Caco-2 (cell line): Measurements from ENCODE around the gene ARL4A. TPM values are rescaled to one million over a fixed set of nuclear protein-coding genes. Genes with fewer than 3 reads are reported as not detected.

Experiments used
- BruUV-seq: library from RNA; stranded (reverse); fragments of 400-500 nt; replicated peaks from 2 replicates; lab custom pipeline; 2021; lab: Mats Ljungman, UMichigan
- CTCF ChIA-PET: fragments of 300-600 bp; sonication (Branson Sonifier 250); formaldehyde crosslinking; loops from one replicate; lab custom pipeline; 2022; ENCODE audit warnings: antibody characterized with exemption; lab: Charles Lee
- POLR2A ChIA-PET: fragments of 300-600 bp; sonication (Branson Sonifier 250); formaldehyde crosslinking; loops from one replicate; lab custom pipeline; 2022; ENCODE audit warnings: antibody characterized with exemption; lab: Charles Lee
- DNase-seq, 2 experiments: peaks; one replicate each; pipeline versions ENCODE4 v3.0.0 to v3.0.0-alpha.2; 2020 to 2022
- H3K27me3 ChIP-seq: replicated peaks from 2 replicates; pipeline ENCODE4 v1.6.0; 2011; ENCODE audit warnings: low read length; ENCODE audit not compliant: control insufficient read depth, insufficient read depth
- H3K36me3 ChIP-seq: 2 replicates; pipeline ENCODE4 v1.5.1; 2011; ENCODE audit warnings: low read length; ENCODE audit not compliant: control insufficient read depth, insufficient read depth
- H3K4me1 ChIP-seq: fragments of 250-450 bp; sonication (Bioruptor Pico); 2 replicates; pipeline ENCODE4 v1.5.1; 2020; ENCODE audit warnings: mild to moderate bottlenecking
- H3K4me3 ChIP-seq: 2 replicates; pipeline ENCODE4 v1.5.1; 2011; ENCODE audit warnings: low read depth, mild to moderate bottlenecking, control low read depth, low read length
- H3K9me3 ChIP-seq: fragments of 250-450 bp; sonication (Bioruptor Pico); 2 replicates; pipeline ENCODE4 v1.5.1; 2020; ENCODE audit warnings: mild to moderate bottlenecking, moderate library complexity
- H3K27ac Mint-ChIP-seq: one replicate; pipeline ENCODE4 v1.8.0; 2022; ENCODE audit warnings: mixed read lengths; ENCODE audit not compliant: unreplicated experiment
- H3K27me3 Mint-ChIP-seq: one replicate; pipeline ENCODE4 v1.8.0; 2022; ENCODE audit warnings: mixed read lengths; ENCODE audit not compliant: insufficient read depth, unreplicated experiment
- H3K36me3 Mint-ChIP-seq: one replicate; pipeline ENCODE4 v1.8.0; 2022; ENCODE audit warnings: mild to moderate bottlenecking, mixed read lengths; ENCODE audit not compliant: insufficient read depth, unreplicated experiment
- H3K4me1 Mint-ChIP-seq: one replicate; pipeline ENCODE4 v1.8.0; 2022; ENCODE audit warnings: low read depth, mixed read lengths; ENCODE audit not compliant: unreplicated experiment
- H3K4me3 Mint-ChIP-seq: one replicate; pipeline ENCODE4 v1.8.0; 2022; ENCODE audit warnings: mild to moderate bottlenecking, moderate library complexity, mixed read lengths; ENCODE audit not compliant: unreplicated experiment
- H3K9me3 Mint-ChIP-seq: one replicate; pipeline ENCODE4 v1.8.0; 2022; ENCODE audit warnings: mixed read lengths; ENCODE audit not compliant: unreplicated experiment
- CTCF ChIP-seq, 2 experiments: fragments of 200-600 bp in 1 of 2; IDR thresholded peaks; 1 replicate in 1 of 2; 2 replicates in 1 of 2; pipeline versions ENCODE4 v1.5.1 to v1.8.0; 2011 to 2022; ENCODE audit warnings: antibody characterized with exemption in 1 of 2, control low read depth in 1 of 2, inconsistent platforms in 1 of 2, low read depth in 1 of 2, low read length in 1 of 2, mild to moderate bottlenecking in 1 of 2, moderate library complexity in 1 of 2; ENCODE audit not compliant: insufficient read depth in 1 of 2, severe bottlenecking in 1 of 2, unreplicated experiment in 1 of 2
- intact Hi-C: fragments of 100-400 bp; cut with micrococcal nuclease; formaldehyde crosslinking; loops from one replicate; pipeline ENCODE4 v1.10.0; 2022; ENCODE audit not compliant: unreplicated experiment
- total RNA-seq: library from RNA; stranded (reverse); gene quantifications from 2 replicates; pipeline ENCODE4 v1.2.3, GENCODE V29; 2022

Gene ARL4A
- total RNA-seq, 1 experiment from 2014 or later = 40.6 TPM

GRCh38 chr7:12722636-12723605, 35.5 kb downstream of the ARL4A start:
- Mint-ChIP-seq H3K4me1 (peaks cover 12% of the 10 kb centered on the region), H3K27ac (no peak overlapping the region), H3K36me3 (no peaks in the 10 kb centered on the region), H3K27me3 (no peaks in the 10 kb centered on the region), H3K9me3 (no peaks in the 10 kb centered on the region), H3K4me3 (no peak overlapping the region)
- TF ChIP-seq CTCF (IDR thresholded peaks at IDR 0.05; ENCODE audit: insufficient read depth in 1 of 2, low read depth in 1 of 2, low read length in 1 of 2, severe bottlenecking in 1 of 2, unreplicated experiment in 1 of 2) = no peak
- no peaks in the 10 kb centered on the region for H3K36me3 ChIP-seq
- intact Hi-C loops = no loop called here
- peaks cover 7% of the 10 kb centered on the region; the same call in 1 of the 2 replicates for H3K4me1 ChIP-seq
- H3K9me3 ChIP-seq = no peaks in the 10 kb centered on the region
- DNase-seq = no peak
- no TSS peak for BruUV-seq
- ChIA-PET POLR2A (no interaction called here), CTCF (no interaction called here)
- no peak overlapping the region for H3K4me3 ChIP-seq
- no peaks in the 10 kb centered on the region for H3K27me3 ChIP-seq

DNA sequence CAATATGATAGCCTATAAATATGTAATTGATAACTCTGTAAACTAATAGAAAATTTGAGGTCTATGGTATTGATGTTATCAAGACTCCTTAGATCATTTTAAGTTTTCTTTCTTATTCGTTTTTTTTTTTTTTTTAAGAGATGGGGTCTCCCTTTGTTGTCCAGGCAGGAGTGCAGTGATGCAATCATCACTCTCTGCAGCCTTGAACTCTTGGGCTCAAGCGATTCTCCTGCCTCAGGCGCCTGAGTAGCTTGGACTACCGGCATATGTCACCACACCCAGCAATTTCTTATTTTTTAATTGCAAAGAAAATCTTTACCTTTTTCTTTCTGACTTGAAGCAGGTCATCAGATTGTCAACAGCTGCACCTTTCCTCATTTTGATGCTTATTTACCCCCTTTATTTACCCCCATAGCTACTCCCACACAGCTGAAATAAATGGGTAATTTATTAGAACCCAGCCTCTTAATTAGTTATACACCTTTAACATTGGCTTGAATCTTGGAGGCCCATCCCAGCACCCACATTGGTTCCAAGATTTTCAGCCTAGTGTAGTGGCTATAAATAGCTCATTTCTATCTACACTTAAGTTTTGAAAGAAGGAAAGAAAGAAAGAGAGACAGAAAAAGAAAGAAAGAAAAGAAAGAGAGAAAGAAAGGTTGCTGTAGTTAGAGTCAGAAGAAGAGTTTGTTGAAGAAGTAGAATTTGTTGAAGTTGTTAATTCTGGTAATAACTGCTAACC, 38.3 kb downstream of the ARL4A start:
- TF ChIP-seq CTCF (IDR thresholded peaks at IDR 0.05; ENCODE audit: insufficient read depth in 1 of 2, low read depth in 1 of 2, low read length in 1 of 2, severe bottlenecking in 1 of 2, unreplicated experiment in 1 of 2) = no peak
- Mint-ChIP-seq H3K4me1 (peaks cover 12% of the 10 kb centered on the region), H3K9me3 (no peaks in the 10 kb centered on the region)

GRCh38 chr7:12726908-12727307, 39.5 kb downstream of the ARL4A start:
- H3K4me1 ChIP-seq = peaks cover 7% of the 10 kb centered on the region; the same call in 1 of the 2 replicates
- no peaks in the 10 kb centered on the region for H3K27me3 Mint-ChIP-seq
- BruUV-seq = no TSS peak
- H3K36me3 Mint-ChIP-seq = no peaks in the 10 kb centered on the region
- no peak for DNase-seq
- ChIA-PET CTCF (interaction anchor here (2.1 kb wide), 1 partner anchor 11 kb away, joined by 5 read pairs; no protein-coding TSS in a partner anchor), POLR2A (no interaction called here)
- no peak overlapping the region for H3K4me3 ChIP-seq
- H3K27me3 ChIP-seq = no peaks in the 10 kb centered on the region
- no peaks in the 10 kb centered on the region for H3K36me3 ChIP-seq
- no peaks in the 10 kb centered on the region for H3K9me3 ChIP-seq
- H3K27ac Mint-ChIP-seq = no peak overlapping the region
- no peak overlapping the region for H3K4me3 Mint-ChIP-seq
- intact Hi-C loops = no loop called here
- peaks cover 18% of the 10 kb centered on the region for H3K4me1 Mint-ChIP-seq
- H3K9me3 Mint-ChIP-seq = no peaks in the 10 kb centered on the region
- TF ChIP-seq CTCF (IDR thresholded peaks at IDR 0.05; ENCODE audit: insufficient read depth in 1 of 2, low read depth in 1 of 2, low read length in 1 of 2, severe bottlenecking in 1 of 2, unreplicated experiment in 1 of 2) = no peak

More for the DNA sequence above, 38.3 kb downstream of the ARL4A start:
- intact Hi-C loops = no loop called here
- ChIA-PET CTCF (interaction anchor here (2.1 kb wide), 1 partner anchor 10 kb away, joined by 5 read pairs; no protein-coding TSS in a partner anchor), POLR2A (no interaction called here)
- H3K9me3 ChIP-seq = no peaks in the 10 kb centered on the region
- H3K4me3 ChIP-seq = no peak overlapping the region
- no peaks in the 10 kb centered on the region for H3K27me3 ChIP-seq
- no peak overlapping the region for H3K4me3 Mint-ChIP-seq
- DNase-seq = no peak
- no TSS peak for BruUV-seq
- no peaks in the 10 kb centered on the region for H3K36me3 Mint-ChIP-seq
- H3K27ac Mint-ChIP-seq = no peak overlapping the region
- no peaks in the 10 kb centered on the region for H3K27me3 Mint-ChIP-seq
- H3K4me1 ChIP-seq = peaks cover 7% of the 10 kb centered on the region; the same call in 1 of the 2 replicates
- no peaks in the 10 kb centered on the region for H3K36me3 ChIP-seq
